WTC11 (cell line): ENCODE data around the gene RBFA. TPM values are rescaled to one million over a fixed set of nuclear protein-coding genes. Genes with fewer than 3 reads are reported as not detected.

ENCODE experiments used
- ATAC-seq: fragments of 200-7000 bp; cut with Tn5 transposase; 2 replicates; pipeline ENCODE4 v1.10.0; 2021; ENCODE audit warnings: mild to moderate bottlenecking, moderate library complexity
- CTCF ChIA-PET: fragments of 300-600 bp; sonication (Branson Sonifier 250); formaldehyde crosslinking; loops from one replicate; lab custom pipeline; 2021; ENCODE audit warnings: antibody characterized with exemption; lab: Charles Lee
- POLR2A ChIA-PET: fragments of 350-600 bp; sonication (Branson Sonifier 250); formaldehyde crosslinking; loops from one replicate; lab custom pipeline; 2021; ENCODE audit warnings: antibody characterized with exemption; lab: Charles Lee
- DNase-seq: peaks from one replicate; pipeline ENCODE4 v3.0.0; 2021; ENCODE audit warnings: low spot score
- H3K27ac Mint-ChIP-seq: 2 replicates; pipeline ENCODE4 v1.8.0; 2021; ENCODE audit warnings: mixed read lengths
- H3K27me3 Mint-ChIP-seq: 2 replicates; pipeline ENCODE4 v1.8.0; 2021; ENCODE audit warnings: low read depth, mild to moderate bottlenecking, moderate library complexity, mixed read lengths
- H3K36me3 Mint-ChIP-seq: 2 replicates; pipeline ENCODE4 v1.8.0; 2021; ENCODE audit warnings: mixed read lengths
- H3K4me1 Mint-ChIP-seq: 2 replicates; pipeline ENCODE4 v1.8.0; 2022; ENCODE audit warnings: mixed read lengths
- H3K4me3 Mint-ChIP-seq: 2 replicates; pipeline ENCODE4 v1.8.0; 2021; ENCODE audit warnings: mild to moderate bottlenecking, moderate library complexity, mixed read lengths
- H3K9me3 Mint-ChIP-seq: 2 replicates; pipeline ENCODE4 v1.8.0; 2021; ENCODE audit warnings: mixed read lengths
- CREM ChIP-seq: sonication (generic); formaldehyde crosslinking; IDR thresholded peaks from 2 replicates; pipeline ENCODE4 v1.8.1; 2022; ENCODE audit warnings: mild to moderate bottlenecking, missing genetic modification reagents, moderate library complexity
- ELF4 ChIP-seq: sonication (generic); formaldehyde crosslinking; IDR thresholded peaks from 2 replicates; pipeline ENCODE4 v1.8.1; 2022; ENCODE audit warnings: low read depth, mild to moderate bottlenecking, moderate library complexity, missing genetic modification reagents
- EMX1 ChIP-seq: fragments of 250-450 bp; sonication (Bioruptor Pico); IDR thresholded peaks from 2 replicates; pipeline ENCODE4 v1.8.0; 2021; ENCODE audit warnings: mild to moderate bottlenecking
- GRHL2 ChIP-seq: fragments of 250-450 bp; sonication (Bioruptor Pico); IDR thresholded peaks from 2 replicates; pipeline ENCODE4 v1.8.0; 2022; ENCODE audit warnings: mild to moderate bottlenecking, moderate library complexity; ENCODE audit not compliant: insufficient replicate concordance, severe bottlenecking
- IRF2 ChIP-seq: sonication (generic); formaldehyde crosslinking; IDR thresholded peaks from 2 replicates; pipeline ENCODE4 v1.8.0; 2022; ENCODE audit warnings: low read depth, missing genetic modification reagents, borderline replicate concordance
- JUN ChIP-seq: sonication (generic); formaldehyde crosslinking; IDR thresholded peaks from 2 replicates; pipeline ENCODE4 v1.8.0; 2023; ENCODE audit warnings: mild to moderate bottlenecking, missing genetic modification reagents
- NR2C2 ChIP-seq: sonication (generic); formaldehyde crosslinking; IDR thresholded peaks from 2 replicates; pipeline ENCODE4 v1.8.0; 2022; ENCODE audit warnings: mild to moderate bottlenecking, missing genetic modification reagents
- TCF7 ChIP-seq: sonication (generic); formaldehyde crosslinking; IDR thresholded peaks from 2 replicates; pipeline ENCODE4 v1.8.0; 2022; ENCODE audit warnings: mild to moderate bottlenecking, low read depth, missing genetic modification reagents, moderate library complexity
- ZNF232 ChIP-seq: sonication (generic); formaldehyde crosslinking; IDR thresholded peaks from 2 replicates; pipeline ENCODE4 v1.8.0; 2022; ENCODE audit warnings: mild to moderate bottlenecking, missing genetic modification reagents
- ZNF671 ChIP-seq: fragments of 250-450 bp; sonication (Bioruptor Pico); IDR thresholded peaks from 2 replicates; pipeline ENCODE4 v1.8.0; 2021; ENCODE audit warnings: mild to moderate bottlenecking
- total RNA-seq: library from RNA; stranded (reverse); gene quantifications from 3 replicates; pipeline ENCODE4 v1.2.3, GENCODE V29; 2021
- TF ChIP-seq, protein P1 (sequence below): sonication (generic); formaldehyde crosslinking; IDR thresholded peaks from 2 replicates; pipeline ENCODE4 v1.8.0; 2022; ENCODE audit warnings: mild to moderate bottlenecking, missing genetic modification reagents
- TF ChIP-seq, protein P2 (sequence below): fragments of 250-450 bp; sonication (Bioruptor Pico); IDR thresholded peaks from 2 replicates; pipeline ENCODE4 v2.1.2; 2022; ENCODE audit warnings: mild to moderate bottlenecking, moderate library complexity
- TF ChIP-seq, protein P3 (sequence below): sonication (generic); formaldehyde crosslinking; conservative IDR thresholded peaks from 2 replicates; pipeline ENCODE4 v1.8.1; 2022; ENCODE audit warnings: mild to moderate bottlenecking, missing genetic modification reagents
- TF ChIP-seq, protein P4 (sequence below): sonication (generic); formaldehyde crosslinking; IDR thresholded peaks from 2 replicates; pipeline ENCODE4 v1.8.0; 2023; ENCODE audit warnings: missing genetic modification reagents, mild to moderate bottlenecking, borderline replicate concordance
- TF ChIP-seq, protein P5 (sequence below): fragments of 250-450 bp; sonication (Bioruptor Pico); IDR thresholded peaks from 2 replicates; pipeline ENCODE4 v1.9.0; 2021; ENCODE audit warnings: mild to moderate bottlenecking
- TF ChIP-seq, protein P6 (sequence below): sonication (generic); formaldehyde crosslinking; IDR thresholded peaks from 2 replicates; pipeline ENCODE4 v1.8.1; 2022; ENCODE audit warnings: mild to moderate bottlenecking, moderate library complexity, missing genetic modification reagents
- TF ChIP-seq, protein P7 (sequence below): sonication (generic); formaldehyde crosslinking; IDR thresholded peaks from 2 replicates; pipeline ENCODE4 v1.8.1; 2023; ENCODE audit warnings: mild to moderate bottlenecking, missing genetic modification reagents
- TF ChIP-seq, protein P8 (sequence below): sonication (generic); formaldehyde crosslinking; IDR thresholded peaks from 2 replicates; pipeline ENCODE4 v1.8.0; 2023; ENCODE audit warnings: missing genetic modification reagents
- TF ChIP-seq, protein P9 (sequence below): sonication (generic); formaldehyde crosslinking; IDR thresholded peaks from 2 replicates; pipeline ENCODE4 v1.8.0; 2023; ENCODE audit warnings: mild to moderate bottlenecking, missing genetic modification reagents
- TF ChIP-seq, protein P10 (sequence below): fragments of 250-450 bp; sonication (Bioruptor Pico); IDR thresholded peaks from 2 replicates; pipeline ENCODE4 v1.9.0; 2021; ENCODE audit warnings: mild to moderate bottlenecking

RBFA gene
- total RNA-seq, 1 experiment from 2014 or later = 37.1 TPM

DNA sequence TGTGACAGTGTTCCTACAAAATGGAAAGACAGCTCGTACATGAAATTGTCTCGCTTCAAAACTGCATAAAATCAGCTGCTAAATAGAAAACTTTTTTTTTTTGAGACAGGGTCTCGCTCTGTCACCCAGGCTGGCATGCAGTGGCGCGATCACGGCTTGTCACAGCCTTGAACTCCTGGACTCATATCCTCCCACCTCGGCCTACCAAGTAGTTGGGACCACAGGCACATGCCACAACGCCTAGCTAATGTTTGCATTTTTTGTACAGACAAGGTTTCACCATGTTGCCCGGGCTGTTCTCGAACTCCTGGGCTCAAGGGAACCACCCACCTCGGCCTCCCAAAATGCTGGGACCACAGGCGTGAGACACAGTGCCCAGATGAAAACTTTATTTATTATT lies 49.1 kb upstream of the RBFA start (continued):
- TF ChIP-seq, protein P1, sequence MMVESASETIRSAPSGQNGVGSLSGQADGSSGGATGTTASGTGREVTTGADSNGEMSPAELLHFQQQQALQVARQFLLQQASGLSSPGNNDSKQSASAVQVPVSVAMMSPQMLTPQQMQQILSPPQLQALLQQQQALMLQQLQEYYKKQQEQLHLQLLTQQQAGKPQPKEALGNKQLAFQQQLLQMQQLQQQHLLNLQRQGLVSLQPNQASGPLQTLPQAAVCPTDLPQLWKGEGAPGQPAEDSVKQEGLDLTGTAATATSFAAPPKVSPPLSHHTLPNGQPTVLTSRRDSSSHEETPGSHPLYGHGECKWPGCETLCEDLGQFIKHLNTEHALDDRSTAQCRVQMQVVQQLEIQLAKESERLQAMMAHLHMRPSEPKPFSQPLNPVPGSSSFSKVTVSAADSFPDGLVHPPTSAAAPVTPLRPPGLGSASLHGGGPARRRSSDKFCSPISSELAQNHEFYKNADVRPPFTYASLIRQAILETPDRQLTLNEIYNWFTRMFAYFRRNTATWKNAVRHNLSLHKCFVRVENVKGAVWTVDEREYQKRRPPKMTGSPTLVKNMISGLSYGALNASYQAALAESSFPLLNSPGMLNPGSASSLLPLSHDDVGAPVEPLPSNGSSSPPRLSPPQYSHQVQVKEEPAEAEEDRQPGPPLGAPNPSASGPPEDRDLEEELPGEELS = no peak
- TF ChIP-seq, protein P2, sequence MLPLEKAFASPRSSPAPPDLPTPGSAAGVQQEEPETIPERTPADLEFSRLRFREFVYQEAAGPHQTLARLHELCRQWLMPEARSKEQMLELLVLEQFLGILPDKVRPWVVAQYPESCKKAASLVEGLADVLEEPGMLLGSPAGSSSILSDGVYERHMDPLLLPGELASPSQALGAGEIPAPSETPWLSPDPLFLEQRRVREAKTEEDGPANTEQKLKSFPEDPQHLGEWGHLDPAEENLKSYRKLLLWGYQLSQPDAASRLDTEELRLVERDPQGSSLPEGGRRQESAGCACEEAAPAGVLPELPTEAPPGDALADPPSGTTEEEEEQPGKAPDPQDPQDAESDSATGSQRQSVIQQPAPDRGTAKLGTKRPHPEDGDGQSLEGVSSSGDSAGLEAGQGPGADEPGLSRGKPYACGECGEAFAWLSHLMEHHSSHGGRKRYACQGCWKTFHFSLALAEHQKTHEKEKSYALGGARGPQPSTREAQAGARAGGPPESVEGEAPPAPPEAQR = no peak
- TF ChIP-seq, protein P3, sequence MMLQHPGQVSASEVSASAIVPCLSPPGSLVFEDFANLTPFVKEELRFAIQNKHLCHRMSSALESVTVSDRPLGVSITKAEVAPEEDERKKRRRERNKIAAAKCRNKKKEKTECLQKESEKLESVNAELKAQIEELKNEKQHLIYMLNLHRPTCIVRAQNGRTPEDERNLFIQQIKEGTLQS = no peak
- TF ChIP-seq CREM (CRISPR knock-in tag) = no peak
- no peak for TF ChIP-seq ELF4 (CRISPR knock-in tag)
- TF ChIP-seq GRHL2 (CRISPR knock-in tag) = no peak
- TF ChIP-seq, protein P4, sequence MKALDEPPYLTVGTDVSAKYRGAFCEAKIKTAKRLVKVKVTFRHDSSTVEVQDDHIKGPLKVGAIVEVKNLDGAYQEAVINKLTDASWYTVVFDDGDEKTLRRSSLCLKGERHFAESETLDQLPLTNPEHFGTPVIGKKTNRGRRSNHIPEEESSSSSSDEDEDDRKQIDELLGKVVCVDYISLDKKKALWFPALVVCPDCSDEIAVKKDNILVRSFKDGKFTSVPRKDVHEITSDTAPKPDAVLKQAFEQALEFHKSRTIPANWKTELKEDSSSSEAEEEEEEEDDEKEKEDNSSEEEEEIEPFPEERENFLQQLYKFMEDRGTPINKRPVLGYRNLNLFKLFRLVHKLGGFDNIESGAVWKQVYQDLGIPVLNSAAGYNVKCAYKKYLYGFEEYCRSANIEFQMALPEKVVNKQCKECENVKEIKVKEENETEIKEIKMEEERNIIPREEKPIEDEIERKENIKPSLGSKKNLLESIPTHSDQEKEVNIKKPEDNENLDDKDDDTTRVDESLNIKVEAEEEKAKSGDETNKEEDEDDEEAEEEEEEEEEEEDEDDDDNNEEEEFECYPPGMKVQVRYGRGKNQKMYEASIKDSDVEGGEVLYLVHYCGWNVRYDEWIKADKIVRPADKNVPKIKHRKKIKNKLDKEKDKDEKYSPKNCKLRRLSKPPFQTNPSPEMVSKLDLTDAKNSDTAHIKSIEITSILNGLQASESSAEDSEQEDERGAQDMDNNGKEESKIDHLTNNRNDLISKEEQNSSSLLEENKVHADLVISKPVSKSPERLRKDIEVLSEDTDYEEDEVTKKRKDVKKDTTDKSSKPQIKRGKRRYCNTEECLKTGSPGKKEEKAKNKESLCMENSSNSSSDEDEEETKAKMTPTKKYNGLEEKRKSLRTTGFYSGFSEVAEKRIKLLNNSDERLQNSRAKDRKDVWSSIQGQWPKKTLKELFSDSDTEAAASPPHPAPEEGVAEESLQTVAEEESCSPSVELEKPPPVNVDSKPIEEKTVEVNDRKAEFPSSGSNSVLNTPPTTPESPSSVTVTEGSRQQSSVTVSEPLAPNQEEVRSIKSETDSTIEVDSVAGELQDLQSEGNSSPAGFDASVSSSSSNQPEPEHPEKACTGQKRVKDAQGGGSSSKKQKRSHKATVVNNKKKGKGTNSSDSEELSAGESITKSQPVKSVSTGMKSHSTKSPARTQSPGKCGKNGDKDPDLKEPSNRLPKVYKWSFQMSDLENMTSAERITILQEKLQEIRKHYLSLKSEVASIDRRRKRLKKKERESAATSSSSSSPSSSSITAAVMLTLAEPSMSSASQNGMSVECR (CRISPR knock-in tag) = no peak
- TF ChIP-seq ZNF232 = no peak
- TF ChIP-seq, protein P5, sequence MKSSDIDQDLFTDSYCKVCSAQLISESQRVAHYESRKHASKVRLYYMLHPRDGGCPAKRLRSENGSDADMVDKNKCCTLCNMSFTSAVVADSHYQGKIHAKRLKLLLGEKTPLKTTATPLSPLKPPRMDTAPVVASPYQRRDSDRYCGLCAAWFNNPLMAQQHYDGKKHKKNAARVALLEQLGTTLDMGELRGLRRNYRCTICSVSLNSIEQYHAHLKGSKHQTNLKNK (CRISPR knock-in tag) = no peak
- no peak for TF ChIP-seq EMX1 (CRISPR knock-in tag)
- no peak for TF ChIP-seq JUN (CRISPR knock-in tag)
- no peak for TF ChIP-seq ZNF671 (CRISPR knock-in tag)
- no peak for TF ChIP-seq IRF2
- TF ChIP-seq TCF7 = no peak

DNA sequence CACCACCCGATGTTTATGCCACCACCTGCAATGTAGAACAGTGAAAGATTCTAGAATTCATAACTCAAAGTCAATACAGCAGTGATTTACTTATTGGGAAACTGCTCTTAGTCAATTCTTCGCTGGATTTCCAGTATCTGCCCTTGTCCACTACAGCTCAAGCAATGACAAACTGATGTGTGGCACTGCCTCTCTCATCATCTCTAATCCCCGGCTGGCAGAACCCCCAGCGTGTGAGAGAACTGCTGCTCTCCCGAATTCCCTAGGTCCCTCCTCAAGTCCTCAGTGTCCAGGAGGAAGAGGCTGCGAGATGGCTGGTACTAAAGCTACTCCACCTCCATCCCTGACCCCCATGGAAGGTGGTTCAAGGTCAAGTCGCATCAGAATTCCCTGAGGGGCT lies 47.5 kb upstream of the RBFA start:
- CTCF ChIA-PET = interaction anchor here (1.5 kb wide), 1 partner anchor 25 kb away, joined by 3 read pairs; no protein-coding TSS in a partner anchor
- TF ChIP-seq, protein P6, sequence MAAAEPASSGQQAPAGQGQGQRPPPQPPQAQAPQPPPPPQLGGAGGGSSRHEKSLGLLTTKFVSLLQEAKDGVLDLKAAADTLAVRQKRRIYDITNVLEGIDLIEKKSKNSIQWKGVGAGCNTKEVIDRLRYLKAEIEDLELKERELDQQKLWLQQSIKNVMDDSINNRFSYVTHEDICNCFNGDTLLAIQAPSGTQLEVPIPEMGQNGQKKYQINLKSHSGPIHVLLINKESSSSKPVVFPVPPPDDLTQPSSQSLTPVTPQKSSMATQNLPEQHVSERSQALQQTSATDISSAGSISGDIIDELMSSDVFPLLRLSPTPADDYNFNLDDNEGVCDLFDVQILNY (CRISPR knock-in tag) = no peak
- TF ChIP-seq, protein P7, sequence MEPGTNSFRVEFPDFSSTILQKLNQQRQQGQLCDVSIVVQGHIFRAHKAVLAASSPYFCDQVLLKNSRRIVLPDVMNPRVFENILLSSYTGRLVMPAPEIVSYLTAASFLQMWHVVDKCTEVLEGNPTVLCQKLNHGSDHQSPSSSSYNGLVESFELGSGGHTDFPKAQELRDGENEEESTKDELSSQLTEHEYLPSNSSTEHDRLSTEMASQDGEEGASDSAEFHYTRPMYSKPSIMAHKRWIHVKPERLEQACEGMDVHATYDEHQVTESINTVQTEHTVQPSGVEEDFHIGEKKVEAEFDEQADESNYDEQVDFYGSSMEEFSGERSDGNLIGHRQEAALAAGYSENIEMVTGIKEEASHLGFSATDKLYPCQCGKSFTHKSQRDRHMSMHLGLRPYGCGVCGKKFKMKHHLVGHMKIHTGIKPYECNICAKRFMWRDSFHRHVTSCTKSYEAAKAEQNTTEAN (CRISPR knock-in tag) = no peak
- TF ChIP-seq NR2C2 (CRISPR knock-in tag) = no peak
- TF ChIP-seq GRHL2 (CRISPR knock-in tag) = no peak
- TF ChIP-seq, protein P8, sequence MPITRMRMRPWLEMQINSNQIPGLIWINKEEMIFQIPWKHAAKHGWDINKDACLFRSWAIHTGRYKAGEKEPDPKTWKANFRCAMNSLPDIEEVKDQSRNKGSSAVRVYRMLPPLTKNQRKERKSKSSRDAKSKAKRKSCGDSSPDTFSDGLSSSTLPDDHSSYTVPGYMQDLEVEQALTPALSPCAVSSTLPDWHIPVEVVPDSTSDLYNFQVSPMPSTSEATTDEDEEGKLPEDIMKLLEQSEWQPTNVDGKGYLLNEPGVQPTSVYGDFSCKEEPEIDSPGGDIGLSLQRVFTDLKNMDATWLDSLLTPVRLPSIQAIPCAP (CRISPR knock-in tag) = no peak
- TF ChIP-seq, protein P9, sequence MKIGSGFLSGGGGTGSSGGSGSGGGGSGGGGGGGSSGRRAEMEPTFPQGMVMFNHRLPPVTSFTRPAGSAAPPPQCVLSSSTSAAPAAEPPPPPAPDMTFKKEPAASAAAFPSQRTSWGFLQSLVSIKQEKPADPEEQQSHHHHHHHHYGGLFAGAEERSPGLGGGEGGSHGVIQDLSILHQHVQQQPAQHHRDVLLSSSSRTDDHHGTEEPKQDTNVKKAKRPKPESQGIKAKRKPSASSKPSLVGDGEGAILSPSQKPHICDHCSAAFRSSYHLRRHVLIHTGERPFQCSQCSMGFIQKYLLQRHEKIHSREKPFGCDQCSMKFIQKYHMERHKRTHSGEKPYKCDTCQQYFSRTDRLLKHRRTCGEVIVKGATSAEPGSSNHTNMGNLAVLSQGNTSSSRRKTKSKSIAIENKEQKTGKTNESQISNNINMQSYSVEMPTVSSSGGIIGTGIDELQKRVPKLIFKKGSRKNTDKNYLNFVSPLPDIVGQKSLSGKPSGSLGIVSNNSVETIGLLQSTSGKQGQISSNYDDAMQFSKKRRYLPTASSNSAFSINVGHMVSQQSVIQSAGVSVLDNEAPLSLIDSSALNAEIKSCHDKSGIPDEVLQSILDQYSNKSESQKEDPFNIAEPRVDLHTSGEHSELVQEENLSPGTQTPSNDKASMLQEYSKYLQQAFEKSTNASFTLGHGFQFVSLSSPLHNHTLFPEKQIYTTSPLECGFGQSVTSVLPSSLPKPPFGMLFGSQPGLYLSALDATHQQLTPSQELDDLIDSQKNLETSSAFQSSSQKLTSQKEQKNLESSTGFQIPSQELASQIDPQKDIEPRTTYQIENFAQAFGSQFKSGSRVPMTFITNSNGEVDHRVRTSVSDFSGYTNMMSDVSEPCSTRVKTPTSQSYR = no peak
- TF ChIP-seq, protein P10, sequence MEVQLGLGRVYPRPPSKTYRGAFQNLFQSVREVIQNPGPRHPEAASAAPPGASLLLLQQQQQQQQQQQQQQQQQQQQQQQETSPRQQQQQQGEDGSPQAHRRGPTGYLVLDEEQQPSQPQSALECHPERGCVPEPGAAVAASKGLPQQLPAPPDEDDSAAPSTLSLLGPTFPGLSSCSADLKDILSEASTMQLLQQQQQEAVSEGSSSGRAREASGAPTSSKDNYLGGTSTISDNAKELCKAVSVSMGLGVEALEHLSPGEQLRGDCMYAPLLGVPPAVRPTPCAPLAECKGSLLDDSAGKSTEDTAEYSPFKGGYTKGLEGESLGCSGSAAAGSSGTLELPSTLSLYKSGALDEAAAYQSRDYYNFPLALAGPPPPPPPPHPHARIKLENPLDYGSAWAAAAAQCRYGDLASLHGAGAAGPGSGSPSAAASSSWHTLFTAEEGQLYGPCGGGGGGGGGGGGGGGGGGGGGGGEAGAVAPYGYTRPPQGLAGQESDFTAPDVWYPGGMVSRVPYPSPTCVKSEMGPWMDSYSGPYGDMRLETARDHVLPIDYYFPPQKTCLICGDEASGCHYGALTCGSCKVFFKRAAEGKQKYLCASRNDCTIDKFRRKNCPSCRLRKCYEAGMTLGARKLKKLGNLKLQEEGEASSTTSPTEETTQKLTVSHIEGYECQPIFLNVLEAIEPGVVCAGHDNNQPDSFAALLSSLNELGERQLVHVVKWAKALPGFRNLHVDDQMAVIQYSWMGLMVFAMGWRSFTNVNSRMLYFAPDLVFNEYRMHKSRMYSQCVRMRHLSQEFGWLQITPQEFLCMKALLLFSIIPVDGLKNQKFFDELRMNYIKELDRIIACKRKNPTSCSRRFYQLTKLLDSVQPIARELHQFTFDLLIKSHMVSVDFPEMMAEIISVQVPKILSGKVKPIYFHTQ (CRISPR knock-in tag) = no peak

More for the DNA sequence above, 47.5 kb upstream of the RBFA start:
- DNase-seq (no peak), ATAC-seq (no peak)
- POLR2A ChIA-PET = no interaction called here
- Mint-ChIP-seq H3K36me3 (peaks cover 20% of the 10 kb centered on the region), H3K4me3 (peak overlapping the region; percentile 87), H3K9me3 (no peaks in the 10 kb centered on the region), H3K4me1 (peaks cover 20% of the 10 kb centered on the region), H3K27me3 (no peaks in the 10 kb centered on the region), H3K27ac (peak overlapping the region; percentile 67)
